ENCODE results near the gene TMPRSS11F. TPM values are rescaled to one million over a fixed set of nuclear protein-coding genes. Genes with fewer than 3 reads are reported as not detected.

Gene TMPRSS11F
- total and polyA plus RNA-seq, 9 of the 15 experiments (the other 6 are each of a cell fraction or from before 2014, with no cell fraction given) = 0.03 to 0.36 (median 0.07) TPM; not detected in 2

DNA sequence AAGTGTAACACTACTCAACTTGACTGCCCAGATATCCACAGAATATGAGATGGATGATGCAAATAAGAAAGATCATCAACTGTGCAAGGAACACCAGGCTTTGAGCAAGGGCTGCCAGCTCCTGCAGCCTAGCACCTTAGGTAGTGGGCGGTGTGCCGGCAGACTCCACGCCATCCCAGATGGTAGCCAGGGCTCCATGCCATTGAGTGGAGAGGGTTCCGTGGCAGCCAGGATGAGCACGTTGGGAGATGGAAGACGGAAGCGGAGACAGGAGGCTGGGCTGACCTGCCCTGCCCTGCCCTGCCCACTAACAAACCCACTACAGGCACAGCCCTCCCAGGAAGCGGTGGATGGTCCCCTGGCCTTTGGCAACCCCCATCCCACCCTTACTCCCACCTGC, 51.9 kb downstream of the TMPRSS11F start (continued):
- TF ChIP-seq, protein P1, sequence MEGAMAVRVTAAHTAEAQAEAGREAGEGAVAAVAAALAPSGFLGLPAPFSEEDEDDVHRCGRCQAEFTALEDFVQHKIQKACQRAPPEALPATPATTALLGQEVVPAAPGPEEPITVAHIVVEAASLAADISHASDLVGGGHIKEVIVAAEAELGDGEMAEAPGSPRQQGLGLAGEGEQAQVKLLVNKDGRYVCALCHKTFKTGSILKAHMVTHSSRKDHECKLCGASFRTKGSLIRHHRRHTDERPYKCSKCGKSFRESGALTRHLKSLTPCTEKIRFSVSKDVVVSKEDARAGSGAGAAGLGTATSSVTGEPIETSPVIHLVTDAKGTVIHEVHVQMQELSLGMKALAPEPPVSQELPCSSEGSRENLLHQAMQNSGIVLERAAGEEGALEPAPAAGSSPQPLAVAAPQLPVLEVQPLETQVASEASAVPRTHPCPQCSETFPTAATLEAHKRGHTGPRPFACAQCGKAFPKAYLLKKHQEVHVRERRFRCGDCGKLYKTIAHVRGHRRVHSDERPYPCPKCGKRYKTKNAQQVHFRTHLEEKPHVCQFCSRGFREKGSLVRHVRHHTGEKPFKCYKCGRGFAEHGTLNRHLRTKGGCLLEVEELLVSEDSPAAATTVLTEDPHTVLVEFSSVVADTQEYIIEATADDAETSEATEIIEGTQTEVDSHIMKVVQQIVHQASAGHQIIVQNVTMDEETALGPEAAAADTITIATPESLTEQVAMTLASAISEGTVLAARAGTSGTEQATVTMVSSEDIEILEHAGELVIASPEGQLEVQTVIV (CRISPR knock-in tag; IDR thresholded peaks at IDR 0.05; ENCODE audit: borderline replicate concordance) = no peak
- TF ChIP-seq CEBPG (CRISPR knock-in tag; IDR thresholded peaks at IDR 0.05) (no peak), CEBPG (tag; conservative IDR thresholded peaks at IDR 0.05 in 1 of 2, IDR thresholded peaks at IDR 0.05 in 1 of 2) (no peak), ATF1 (CRISPR knock-in tag; IDR thresholded peaks at IDR 0.05) (no peak), ATF1 (tag; IDR thresholded peaks at IDR 0.05) (no peak), HMGN3 (IDR thresholded peaks at IDR 0.05; ENCODE audit: borderline replicate concordance, extremely low read depth, insufficient read length, low read depth, low read length) (no peak), ZNF644 (tag; IDR thresholded peaks at IDR 0.05; ENCODE audit: low read depth) (no peak), ZNF57 (CRISPR knock-in tag; IDR thresholded peaks at IDR 0.05) (no peak), PYGO2 (tag; IDR thresholded peaks at IDR 0.05) (no peak), HNRNPLL (IDR thresholded peaks at IDR 0.05; ENCODE audit: low read depth, low read length, poor library complexity, severe bottlenecking) (no peak), MTA1 (IDR thresholded peaks at IDR 0.05; ENCODE audit: borderline replicate concordance) (no peak), RB1 (IDR thresholded peaks at IDR 0.05; ENCODE audit: low read depth) (no peak), MED1 (CRISPR knock-in tag; IDR thresholded peaks at IDR 0.05; ENCODE audit: borderline replicate concordance) (no peak)
- TF ChIP-seq, protein P2, sequence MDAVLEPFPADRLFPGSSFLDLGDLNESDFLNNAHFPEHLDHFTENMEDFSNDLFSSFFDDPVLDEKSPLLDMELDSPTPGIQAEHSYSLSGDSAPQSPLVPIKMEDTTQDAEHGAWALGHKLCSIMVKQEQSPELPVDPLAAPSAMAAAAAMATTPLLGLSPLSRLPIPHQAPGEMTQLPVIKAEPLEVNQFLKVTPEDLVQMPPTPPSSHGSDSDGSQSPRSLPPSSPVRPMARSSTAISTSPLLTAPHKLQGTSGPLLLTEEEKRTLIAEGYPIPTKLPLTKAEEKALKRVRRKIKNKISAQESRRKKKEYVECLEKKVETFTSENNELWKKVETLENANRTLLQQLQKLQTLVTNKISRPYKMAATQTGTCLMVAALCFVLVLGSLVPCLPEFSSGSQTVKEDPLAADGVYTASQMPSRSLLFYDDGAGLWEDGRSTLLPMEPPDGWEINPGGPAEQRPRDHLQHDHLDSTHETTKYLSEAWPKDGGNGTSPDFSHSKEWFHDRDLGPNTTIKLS (IDR thresholded peaks at IDR 0.05; ENCODE audit: borderline replicate concordance, low read depth) = no peak

All from K562 (cell line).